ENCODE data around the gene TMEM170B. TPM values are rescaled to one million over a fixed set of nuclear protein-coding genes. Genes with fewer than 3 reads are reported as not detected.

TMEM170B gene
- total RNA-seq, 1 donor = 4.0 TPM

DNA sequence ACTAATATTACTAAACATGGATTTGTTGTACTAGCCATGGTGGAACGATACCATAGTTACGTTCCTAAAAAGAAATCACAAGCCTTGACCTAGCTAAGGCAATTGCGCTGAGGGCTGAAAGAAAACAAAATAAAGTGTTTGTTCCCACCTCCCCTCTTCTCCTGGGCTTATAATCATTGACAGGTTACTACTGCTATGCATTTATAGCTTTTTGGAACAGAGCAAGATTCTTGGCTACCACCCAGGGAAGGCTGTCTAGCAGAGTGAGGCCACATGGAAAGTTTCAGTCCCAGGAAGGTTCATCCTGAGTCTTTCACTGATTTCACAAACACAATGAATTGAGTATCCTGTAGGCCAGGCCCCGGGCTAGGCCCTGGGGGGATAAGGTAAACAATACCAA, 84.6 kb downstream of the TMEM170B start:
- H3K79me2 ChIP-seq (ENCODE audit: insufficient read depth, low read length) = no peaks in the 10 kb centered on the region
- H3K27me3 ChIP-seq (ENCODE audit: insufficient read depth, low read length) = no peaks in the 10 kb centered on the region
- no peaks in the 10 kb centered on the region for H3K9me3 ChIP-seq (ENCODE audit: low read depth, low read length)
- H3K4me3 ChIP-seq (ENCODE audit: insufficient read depth, low read length) = no peak overlapping the region
- no peaks in the 10 kb centered on the region for H4K20me1 ChIP-seq (ENCODE audit: insufficient read depth, low read length)
- no peak for DNase-seq (ENCODE audit: insufficient read length, low spot score, missing footprints)
- H3K36me3 ChIP-seq (ENCODE audit: insufficient read depth, low read length) = no peaks in the 10 kb centered on the region
- H3K27ac ChIP-seq (ENCODE audit: low read depth, low read length) = no peak overlapping the region
- no peaks in the 10 kb centered on the region for H3K4me1 ChIP-seq (ENCODE audit: insufficient read depth, low read length)
- no peak overlapping the region for H3K4me2 ChIP-seq (ENCODE audit: insufficient read depth, low read length)
- no peak overlapping the region for H2AFZ ChIP-seq (ENCODE audit: low read length)
- TF ChIP-seq, protein P1, sequence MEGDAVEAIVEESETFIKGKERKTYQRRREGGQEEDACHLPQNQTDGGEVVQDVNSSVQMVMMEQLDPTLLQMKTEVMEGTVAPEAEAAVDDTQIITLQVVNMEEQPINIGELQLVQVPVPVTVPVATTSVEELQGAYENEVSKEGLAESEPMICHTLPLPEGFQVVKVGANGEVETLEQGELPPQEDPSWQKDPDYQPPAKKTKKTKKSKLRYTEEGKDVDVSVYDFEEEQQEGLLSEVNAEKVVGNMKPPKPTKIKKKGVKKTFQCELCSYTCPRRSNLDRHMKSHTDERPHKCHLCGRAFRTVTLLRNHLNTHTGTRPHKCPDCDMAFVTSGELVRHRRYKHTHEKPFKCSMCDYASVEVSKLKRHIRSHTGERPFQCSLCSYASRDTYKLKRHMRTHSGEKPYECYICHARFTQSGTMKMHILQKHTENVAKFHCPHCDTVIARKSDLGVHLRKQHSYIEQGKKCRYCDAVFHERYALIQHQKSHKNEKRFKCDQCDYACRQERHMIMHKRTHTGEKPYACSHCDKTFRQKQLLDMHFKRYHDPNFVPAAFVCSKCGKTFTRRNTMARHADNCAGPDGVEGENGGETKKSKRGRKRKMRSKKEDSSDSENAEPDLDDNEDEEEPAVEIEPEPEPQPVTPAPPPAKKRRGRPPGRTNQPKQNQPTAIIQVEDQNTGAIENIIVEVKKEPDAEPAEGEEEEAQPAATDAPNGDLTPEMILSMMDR (IDR thresholded peaks at IDR 0.05; ENCODE audit: extremely low read depth, low read depth, low read length) = no peak

DNA sequence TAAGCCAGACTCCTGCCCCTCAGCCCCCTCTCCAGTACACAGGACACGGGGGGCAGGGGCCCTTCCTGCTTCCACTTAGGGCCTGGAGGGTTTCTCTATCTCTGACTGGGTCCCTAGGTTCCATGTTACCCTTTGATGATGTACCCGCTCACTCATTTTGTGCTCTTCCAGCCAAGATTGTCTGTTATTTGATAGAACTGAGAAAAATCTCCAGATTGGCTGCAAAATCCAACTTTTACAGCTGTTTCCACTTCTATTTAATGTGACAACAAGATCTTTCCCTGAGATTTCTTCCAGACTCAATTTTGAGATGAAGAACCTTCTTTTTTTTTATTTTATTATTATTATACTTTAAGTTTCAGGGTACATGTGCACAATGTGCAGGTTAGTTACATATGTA, 85.7 kb downstream of the TMEM170B start:
- no peaks in the 10 kb centered on the region for H3K9me3 ChIP-seq (ENCODE audit: low read depth, low read length)
- TF ChIP-seq, protein P1 (IDR thresholded peaks at IDR 0.05; ENCODE audit: extremely low read depth, low read depth, low read length) = no peak
- H3K36me3 ChIP-seq (ENCODE audit: insufficient read depth, low read length) = no peaks in the 10 kb centered on the region
- no peak overlapping the region for H2AFZ ChIP-seq (ENCODE audit: low read length)
- H4K20me1 ChIP-seq (ENCODE audit: insufficient read depth, low read length) = no peaks in the 10 kb centered on the region
- DNase-seq (ENCODE audit: insufficient read length, low spot score, missing footprints) = no peak
- no peak overlapping the region for H3K27ac ChIP-seq (ENCODE audit: low read depth, low read length)
- no peaks in the 10 kb centered on the region for H3K4me1 ChIP-seq (ENCODE audit: insufficient read depth, low read length)
- no peaks in the 10 kb centered on the region for H3K79me2 ChIP-seq (ENCODE audit: insufficient read depth, low read length)
- no peak overlapping the region for H3K4me2 ChIP-seq (ENCODE audit: insufficient read depth, low read length)
- H3K4me3 ChIP-seq (ENCODE audit: insufficient read depth, low read length) = no peak overlapping the region
- H3K27me3 ChIP-seq (ENCODE audit: insufficient read depth, low read length) = no peaks in the 10 kb centered on the region

DNA sequence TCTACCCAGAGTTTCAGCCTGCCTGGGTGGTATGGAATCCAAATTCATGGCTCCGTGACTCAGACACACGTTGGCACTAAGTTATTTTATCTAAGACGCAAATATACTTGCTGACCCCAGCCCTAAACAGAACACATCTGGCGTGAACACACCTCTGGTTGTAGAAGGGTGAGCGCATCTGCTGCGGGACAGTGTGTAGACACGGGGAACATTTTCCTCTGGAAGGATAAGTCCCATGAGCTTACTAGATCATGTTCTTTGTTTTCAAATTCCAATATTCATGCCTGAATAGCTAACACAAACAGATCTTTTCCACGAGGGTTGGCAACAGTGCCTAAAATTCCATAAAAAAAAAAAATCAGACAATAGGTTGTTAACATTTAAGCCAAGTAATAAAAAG, 87.8 kb downstream of the TMEM170B start:
- Histone ChIP-seq H3K4me2 (ENCODE audit: insufficient read depth, low read length) (no peak overlapping the region), H3K79me2 (ENCODE audit: insufficient read depth, low read length) (no peaks in the 10 kb centered on the region), H2AFZ (ENCODE audit: low read length) (no peak overlapping the region), H3K36me3 (ENCODE audit: insufficient read depth, low read length) (no peaks in the 10 kb centered on the region), H3K9me3 (ENCODE audit: low read depth, low read length) (no peaks in the 10 kb centered on the region), H3K27ac (ENCODE audit: low read depth, low read length) (no peak overlapping the region), H3K4me1 (ENCODE audit: insufficient read depth, low read length) (no peaks in the 10 kb centered on the region), H3K27me3 (ENCODE audit: insufficient read depth, low read length) (no peaks in the 10 kb centered on the region), H3K4me3 (ENCODE audit: insufficient read depth, low read length) (no peak overlapping the region), H4K20me1 (ENCODE audit: insufficient read depth, low read length) (no peaks in the 10 kb centered on the region)
- TF ChIP-seq, protein P1 (IDR thresholded peaks at IDR 0.05; ENCODE audit: extremely low read depth, low read depth, low read length) = no peak
- no peak for DNase-seq (ENCODE audit: insufficient read length, low spot score, missing footprints)

DNA sequence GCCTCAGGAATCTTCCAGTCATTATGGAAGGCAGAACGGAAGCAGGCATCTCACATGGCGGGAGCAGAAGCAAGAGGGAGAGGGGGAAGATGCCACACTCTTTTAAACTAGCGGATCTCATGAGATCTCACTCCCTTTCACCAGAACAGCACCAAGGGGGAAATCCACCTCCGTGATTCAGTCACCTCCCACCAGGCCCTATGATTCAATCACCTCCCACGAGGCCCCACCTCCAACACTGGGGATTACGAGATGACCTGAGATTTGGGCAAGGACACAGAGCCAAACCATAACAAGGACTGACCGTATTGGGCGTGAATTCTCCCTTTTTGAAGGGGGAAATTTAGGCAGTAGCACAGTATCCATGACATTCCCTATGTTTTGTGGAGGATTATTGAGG, 88.8 kb downstream of the TMEM170B start:
- Histone ChIP-seq H3K4me1 (ENCODE audit: insufficient read depth, low read length) (no peaks in the 10 kb centered on the region), H3K27me3 (ENCODE audit: insufficient read depth, low read length) (no peaks in the 10 kb centered on the region), H3K79me2 (ENCODE audit: insufficient read depth, low read length) (no peaks in the 10 kb centered on the region), H3K27ac (ENCODE audit: low read depth, low read length) (no peak overlapping the region), H3K36me3 (ENCODE audit: insufficient read depth, low read length) (no peaks in the 10 kb centered on the region), H3K9me3 (ENCODE audit: low read depth, low read length) (no peaks in the 10 kb centered on the region), H3K4me3 (ENCODE audit: insufficient read depth, low read length) (no peak overlapping the region), H3K4me2 (ENCODE audit: insufficient read depth, low read length) (no peak overlapping the region), H4K20me1 (ENCODE audit: insufficient read depth, low read length) (no peaks in the 10 kb centered on the region), H2AFZ (ENCODE audit: low read length) (no peak overlapping the region)
- DNase-seq (ENCODE audit: insufficient read length, low spot score, missing footprints) = no peak
- TF ChIP-seq, protein P1 (IDR thresholded peaks at IDR 0.05; ENCODE audit: extremely low read depth, low read depth, low read length) = no peak

Measured in osteoblast (primary cell).